ENCODE data around the gene TMEM270.

- no peak for TF ChIP-seq CTCF (IDR thresholded peaks at IDR 0.05)
- no peak for TF ChIP-seq POLR2A (IDR thresholded peaks at IDR 0.05)
Measured at GRCh38 chr7:73906874-73907273, 45.9 kb downstream of the TMEM270 start.
